GM18907 (cell line): ENCODE measurements around the gene LAMA5.

ENCODE experiments used
- ATAC-seq: cut with Tn5 transposase; IDR thresholded peaks from one replicate; pipeline ENCODE4 v1.9.1; 2021; ENCODE audit warnings: mild to moderate bottlenecking, moderate library complexity; ENCODE audit not compliant: unreplicated experiment

LAMA5 gene

DNA sequence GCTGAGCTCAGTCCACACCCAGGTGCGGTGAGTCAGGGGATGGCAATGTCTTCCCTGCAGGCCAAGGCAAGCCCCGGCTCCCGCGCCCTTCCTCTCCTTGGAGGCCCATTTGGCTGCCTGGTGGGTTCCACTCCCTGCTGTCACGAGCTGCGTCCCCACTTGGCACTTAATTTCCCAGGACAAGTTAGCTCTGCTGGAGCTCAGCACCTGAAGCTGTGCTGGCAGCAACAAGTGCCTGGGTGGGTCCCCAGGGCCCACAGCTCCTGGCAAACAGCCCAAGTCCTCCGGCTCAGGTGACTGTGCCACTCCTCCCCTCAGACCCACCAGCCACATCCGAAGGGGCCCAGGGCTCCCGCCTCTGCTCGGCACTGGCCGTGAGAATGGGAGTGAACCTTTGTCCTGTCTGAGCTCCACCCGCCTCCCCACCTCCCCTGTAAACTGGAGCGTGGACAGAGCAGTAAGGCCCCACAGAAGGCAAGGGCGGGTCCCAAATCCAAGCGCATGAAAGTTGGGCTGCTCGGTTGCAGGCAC is 16.9 kb downstream of the LAMA5 start:
- ATAC-seq = no peak

DNA sequence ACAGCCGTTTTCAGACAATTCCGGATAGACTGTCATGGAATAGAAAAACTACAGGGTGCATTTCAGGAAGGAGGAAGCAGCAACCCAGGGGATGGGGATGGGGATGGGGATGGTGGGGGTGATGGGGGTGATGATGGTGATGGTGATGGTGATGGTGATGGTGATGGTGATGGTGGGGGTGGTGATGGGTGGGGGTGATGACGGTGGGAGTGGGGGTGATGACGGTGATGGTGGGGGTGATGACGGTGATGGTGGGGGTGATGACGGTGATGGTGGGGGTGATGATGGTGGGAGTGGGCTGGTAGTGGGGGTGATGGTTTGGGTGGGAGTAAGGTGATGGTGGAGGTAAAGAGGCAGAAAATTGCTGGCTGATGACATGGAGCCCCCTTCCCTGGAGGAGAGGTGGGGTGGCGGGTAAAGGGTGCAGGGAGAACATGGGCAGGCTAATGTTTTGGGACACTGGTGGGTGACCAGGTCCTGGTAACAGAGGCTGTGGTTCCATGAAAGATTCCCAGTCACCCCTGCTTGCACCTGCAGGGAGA is 17.5 kb downstream of the LAMA5 start:
- ATAC-seq = no peak

DNA sequence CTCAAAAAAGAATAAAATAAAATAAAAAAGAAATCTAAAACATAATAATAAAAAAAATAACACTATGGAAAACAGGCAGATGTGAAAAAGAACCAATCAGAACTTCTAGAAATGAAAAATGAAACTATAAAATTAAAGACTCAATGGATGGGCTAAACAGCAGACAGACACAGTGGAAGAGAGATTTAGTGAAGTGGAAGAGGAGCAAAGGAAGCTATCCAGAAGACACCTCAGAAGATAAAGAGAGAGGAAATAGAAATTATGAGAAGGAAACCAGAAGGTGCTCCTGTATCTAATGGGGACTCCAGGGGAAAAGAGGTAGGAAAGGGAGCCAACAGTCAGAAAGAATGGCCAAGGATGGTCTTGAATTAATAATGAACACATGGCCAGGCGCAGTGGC is 18.5 kb downstream of the LAMA5 start:
- ATAC-seq = no peak

DNA sequence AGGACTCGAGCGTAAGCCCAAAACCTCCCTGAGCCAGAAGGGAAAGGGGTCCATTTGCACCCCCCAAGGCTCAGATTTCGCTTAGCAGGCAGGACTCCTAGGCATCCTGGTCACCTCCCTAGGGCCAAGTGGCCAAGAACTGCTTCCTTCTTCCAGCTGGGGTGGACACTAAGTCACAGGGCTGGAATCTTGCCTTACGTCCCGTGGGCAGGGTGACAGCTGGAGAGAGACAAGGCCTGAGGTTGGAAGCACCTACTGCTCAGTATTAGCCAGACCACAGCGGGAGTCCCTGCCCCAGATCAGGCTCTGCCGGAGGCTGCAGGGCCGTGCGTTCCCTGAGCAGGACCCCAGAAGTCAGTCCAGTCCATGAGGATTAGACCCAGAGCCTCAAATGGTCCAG is 19.7 kb downstream of the LAMA5 start:
- no peak for ATAC-seq

DNA sequence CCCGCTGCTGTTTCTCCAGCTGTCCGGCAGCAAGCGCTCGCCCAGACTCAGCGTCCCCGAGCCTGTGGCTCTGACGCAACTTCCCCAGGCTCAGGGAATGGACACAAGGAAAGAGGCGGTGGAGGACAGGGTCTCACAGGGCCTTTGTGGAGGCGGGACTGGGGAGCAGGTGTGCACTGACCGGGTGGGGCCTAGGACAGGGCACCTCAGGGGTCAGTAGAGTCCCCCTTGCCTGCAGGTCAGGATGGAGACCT is 20.0 kb downstream of the LAMA5 start:
- no peak for ATAC-seq

DNA sequence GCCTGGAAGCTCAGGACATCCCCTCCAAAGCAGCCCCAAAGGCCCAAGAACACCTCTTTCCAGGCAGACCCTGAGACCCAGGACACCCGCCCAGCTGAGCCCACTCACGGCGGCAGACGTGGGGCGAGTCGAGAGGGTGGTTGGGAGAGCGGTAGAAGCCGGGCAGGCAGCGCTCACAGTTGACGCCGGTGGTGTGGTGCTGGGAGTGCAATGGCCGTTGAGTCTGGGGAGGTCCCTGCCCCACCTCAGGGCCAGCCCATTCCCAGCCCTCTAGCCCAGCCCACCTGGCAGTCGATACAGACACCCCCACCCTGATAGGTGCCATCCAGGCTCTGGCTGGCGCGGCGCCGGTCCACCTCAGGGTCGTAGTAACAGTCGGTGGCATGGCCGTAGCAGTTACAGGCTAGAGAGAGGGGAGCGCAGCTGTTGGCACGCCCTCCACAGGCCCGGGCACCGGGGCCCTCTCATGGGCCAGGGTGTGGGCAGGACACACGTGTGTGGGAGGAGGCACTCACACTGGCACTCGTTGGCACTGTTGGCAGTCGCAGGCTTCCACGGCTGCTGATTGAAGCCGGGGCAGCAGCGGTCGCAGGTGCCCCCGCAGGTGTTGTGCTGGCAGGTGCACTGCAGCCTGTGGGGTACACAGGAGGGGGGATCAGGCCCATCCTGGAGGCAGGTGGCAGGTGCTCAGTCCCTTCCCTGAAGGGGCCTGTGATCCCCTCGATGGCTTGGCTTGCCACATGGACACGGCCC is 20.5 kb downstream of the LAMA5 start:
- no peak for ATAC-seq

DNA sequence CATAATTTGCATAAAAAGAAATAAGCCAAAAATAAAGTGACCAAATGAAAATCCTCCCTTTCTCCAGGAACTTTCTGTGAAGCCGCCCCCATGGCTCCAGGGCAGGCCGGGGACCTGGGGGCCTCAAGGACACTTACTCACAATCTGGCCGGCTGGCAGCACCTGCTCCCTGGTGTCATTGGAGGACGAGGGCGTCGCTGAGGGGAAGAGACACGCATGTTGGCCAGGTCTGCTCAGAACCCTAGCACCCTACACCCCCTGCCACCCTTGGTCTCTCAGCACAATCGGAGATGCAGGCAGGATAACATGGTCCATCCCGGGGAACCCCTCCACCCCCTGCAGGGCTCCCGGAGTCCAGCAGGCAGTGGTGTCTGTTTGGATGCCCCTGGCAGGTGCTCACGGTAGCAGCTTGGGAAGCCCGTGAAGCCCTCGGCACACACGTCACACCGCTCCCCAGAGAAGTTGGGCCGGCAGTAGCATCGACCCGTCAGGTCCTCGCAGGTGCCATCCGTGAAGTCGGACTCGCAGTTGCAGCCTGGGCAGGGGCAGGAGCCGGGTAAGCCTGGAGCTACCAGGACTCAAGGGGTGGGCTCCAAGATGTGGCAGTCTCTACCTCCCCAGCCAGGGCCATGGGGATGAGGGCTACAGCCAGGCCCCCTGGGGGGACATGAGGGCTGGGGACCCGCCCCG is 21.3 kb downstream of the LAMA5 start:
- no peak for ATAC-seq

DNA sequence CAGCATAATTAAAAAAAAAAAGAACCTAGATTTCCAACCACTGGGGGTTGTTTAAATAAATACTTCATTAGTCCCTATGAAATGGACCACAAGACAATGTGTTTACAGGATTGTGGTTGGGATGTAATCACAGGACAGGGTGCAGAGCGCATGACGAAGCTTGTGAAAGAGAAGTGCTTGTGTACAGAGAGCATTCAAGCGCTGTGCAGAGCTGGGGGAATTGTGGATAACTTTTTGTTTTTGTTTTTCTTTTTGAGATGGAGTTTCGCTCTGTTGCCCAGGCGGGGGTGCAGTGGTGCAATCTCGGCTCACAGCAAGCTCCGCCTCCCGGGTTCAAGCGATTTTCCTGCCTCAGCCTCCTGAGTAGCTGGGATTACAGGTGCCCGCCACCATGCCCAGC is 22.3 kb downstream of the LAMA5 start:
- ATAC-seq = no peak

DNA sequence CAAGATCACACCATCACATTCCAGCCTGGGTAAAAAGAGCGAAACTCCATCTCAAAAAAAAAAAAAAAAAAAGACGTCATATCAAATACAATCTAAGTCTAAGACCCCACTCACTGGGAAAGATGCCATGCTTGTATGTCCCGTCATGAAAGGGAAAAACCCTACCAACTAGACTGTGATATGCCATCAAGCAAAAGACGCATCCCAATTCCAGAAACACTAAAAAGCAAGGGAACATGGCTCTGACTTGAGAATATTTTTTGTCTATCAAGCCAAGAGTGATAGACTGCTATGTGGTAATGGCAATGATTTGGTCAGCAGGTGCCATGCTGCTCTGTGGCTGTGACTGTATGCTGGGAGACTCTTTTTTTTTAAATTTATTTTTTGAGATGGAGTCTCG is 23.0 kb downstream of the LAMA5 start:
- no peak for ATAC-seq

DNA sequence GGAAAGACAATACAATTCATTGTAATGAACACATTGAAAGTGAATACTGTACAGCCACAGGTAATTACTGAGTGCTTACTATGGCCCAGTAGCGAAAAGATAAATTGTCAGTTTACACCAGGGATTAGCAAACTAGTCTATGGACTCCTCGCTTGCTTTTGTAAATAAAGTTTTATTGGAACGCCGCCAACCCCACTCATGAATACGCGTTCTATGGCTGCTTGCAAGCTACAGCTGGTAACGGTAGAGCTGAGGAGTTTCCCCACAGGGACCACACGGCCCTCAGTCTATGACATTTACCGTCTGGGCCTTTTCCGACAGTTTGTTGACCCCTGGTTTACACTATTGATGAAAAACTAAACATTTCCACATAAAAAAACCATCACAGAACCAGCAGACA is 24.2 kb downstream of the LAMA5 start:
- ATAC-seq = no peak

DNA sequence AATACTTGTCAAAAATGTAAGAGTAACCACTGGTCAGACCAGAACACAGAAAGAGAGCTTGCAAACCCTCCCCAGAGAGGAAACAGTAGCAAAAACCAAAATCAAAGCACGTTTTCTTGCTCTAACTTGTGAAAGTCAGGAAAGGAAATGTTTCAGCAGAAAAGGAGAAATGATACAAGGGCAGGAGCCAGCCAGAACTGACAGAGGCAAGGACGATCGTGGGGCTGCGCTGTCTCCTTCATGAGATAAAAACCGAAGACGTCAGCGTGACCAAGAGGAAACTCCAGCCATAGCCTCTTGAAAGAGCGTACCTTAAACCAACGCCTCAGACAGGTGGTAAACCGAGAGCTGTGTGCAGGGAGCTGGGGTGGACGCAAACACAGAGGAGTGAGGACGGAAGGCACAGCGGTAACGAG is 27.5 kb downstream of the LAMA5 start:
- peak; percentile 61 for ATAC-seq

DNA sequence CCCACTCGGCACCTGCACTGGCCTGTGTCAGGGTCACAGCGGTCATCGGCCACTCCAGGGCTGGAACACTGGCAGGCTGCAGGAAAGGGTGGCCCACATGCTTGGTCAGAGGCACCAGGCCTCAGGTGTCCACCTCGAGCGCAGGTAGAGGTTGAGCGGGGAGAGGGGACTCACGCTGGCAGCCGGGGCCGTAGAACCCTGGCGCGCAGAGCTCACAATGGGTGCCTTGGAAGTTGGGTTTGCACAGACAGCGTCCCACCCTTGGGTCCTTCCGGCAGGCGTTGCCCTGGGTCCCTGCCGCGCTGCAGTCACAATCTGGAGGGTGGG is 28.9 kb downstream of the LAMA5 start:
- no peak for ATAC-seq

DNA sequence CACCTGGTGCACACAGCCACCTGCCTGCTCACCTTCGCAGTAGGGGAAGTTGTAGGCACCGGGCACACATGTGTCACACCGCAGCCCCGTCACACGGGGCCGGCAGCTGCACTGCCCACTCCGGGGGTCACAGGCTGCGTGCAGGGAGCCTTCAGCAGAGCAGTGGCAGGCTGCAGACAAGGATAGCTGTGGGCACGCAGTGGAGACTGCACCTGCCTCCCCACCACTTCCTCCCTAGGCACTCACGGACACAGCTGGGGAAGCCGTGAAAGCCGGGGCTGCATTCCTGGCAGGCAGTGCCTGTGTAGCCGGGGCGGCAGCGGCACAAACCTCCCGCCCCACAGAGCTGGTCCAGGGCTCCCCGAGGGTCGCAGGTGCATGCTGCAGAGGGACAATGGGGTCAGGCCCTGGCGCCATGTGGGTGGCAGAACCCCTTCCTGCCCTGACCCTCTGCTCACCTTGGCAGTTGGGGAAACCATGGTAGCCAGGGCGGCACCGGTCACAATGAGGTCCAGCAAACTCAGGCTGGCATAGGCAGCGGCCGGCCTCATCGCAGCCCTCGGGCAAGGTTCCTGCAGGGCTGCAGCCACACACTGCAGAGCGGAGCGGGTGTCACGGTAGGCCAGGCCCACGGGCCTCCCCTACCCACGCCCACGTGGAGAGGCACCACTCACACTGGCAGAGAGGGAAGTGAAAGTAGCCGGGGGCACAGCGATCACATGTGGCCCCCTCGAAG is 29.4 kb downstream of the LAMA5 start:
- ATAC-seq = peak; percentile 52

DNA sequence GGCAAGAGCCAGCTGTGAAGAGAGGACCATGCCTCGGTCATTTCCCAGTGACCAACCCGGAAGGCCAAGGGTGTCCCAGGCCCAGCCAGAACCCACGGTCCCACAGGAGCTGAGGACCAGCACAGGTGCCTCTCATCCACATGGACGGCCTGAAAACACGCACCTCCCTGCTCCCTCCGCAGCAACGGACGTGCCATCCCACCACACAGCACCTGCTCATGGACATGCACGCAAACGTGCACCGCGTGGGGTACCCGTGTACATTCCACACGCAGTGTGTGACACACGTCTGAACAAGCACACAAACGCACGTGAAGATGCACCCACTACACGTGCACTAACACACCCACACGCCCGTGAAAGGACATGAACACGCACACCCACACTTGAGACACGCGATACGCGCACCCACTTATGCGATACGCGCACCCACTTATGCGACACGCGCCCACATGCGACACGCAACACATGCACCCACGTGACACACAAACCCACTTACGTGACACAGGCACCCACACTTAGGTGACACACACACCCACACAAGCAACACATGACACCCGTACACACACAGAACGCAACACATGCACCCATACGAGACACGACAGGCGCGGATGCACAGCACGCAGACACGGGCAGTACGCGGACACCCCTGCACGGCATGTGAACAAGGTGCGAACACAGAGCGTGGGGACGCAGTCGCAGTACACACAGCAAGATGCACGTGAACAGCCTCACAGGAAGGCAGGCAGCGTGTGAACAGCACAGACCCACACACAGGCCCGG is 30.1 kb downstream of the LAMA5 start:
- no peak for ATAC-seq

DNA sequence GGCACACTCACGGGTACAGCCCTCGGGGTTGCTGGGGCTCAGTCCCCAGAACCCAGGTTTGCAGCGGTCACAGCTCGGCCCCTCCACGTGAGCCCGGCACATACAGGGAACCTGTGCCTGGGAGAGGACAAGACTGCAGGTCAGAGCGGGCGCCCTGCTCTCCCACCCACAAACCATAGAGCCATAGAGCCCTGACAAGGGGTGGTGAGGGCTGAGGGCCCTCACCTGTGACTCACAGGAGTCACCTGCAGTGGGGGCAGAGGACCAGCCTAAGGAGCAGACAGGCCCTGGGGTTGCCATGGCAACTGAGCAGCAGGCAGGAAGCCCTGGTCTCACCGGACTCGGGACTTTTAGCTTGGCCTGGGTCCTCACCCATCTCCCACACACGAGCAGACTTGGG is 30.8 kb downstream of the LAMA5 start:
- ATAC-seq = no peak

DNA sequence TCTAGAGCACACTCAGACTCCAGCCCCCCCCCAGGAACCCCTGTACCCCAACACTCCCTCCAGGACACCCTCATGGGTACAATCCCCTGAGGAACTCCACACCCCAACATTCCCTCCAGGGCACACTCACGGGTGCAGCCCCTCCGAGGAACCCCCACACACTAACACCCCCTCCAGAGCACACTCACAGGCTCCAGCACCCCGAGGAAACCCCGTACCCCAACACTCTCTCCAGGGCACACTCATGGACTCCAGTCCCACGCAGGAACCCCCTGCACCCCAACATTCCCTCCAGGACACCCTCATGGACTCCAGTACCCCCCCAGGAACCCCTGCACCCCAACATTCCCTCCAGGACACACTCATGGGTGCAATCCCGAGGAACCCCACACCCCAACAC is 31.6 kb downstream of the LAMA5 start:
- no peak for ATAC-seq

DNA sequence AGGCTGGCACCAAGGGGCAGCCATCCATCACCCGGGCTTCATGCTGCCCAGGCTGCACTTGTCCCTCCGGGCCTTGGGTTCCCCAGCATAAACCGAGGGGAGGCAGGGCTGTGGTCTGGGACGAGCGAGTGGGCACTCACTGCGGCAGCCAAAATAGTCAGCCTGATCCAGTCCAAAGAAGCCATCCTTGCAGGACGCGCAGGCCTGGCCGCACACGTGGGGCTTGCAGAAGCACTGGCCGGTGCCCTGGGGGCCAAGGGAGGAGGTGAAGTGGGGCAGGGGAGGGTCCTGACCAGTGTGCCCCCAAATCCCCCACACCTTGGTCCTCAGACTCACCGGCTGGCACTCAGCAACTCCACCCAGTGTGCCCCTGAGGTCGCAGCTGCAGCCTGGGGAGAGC is 32.2 kb downstream of the LAMA5 start:
- ATAC-seq = no peak

DNA sequence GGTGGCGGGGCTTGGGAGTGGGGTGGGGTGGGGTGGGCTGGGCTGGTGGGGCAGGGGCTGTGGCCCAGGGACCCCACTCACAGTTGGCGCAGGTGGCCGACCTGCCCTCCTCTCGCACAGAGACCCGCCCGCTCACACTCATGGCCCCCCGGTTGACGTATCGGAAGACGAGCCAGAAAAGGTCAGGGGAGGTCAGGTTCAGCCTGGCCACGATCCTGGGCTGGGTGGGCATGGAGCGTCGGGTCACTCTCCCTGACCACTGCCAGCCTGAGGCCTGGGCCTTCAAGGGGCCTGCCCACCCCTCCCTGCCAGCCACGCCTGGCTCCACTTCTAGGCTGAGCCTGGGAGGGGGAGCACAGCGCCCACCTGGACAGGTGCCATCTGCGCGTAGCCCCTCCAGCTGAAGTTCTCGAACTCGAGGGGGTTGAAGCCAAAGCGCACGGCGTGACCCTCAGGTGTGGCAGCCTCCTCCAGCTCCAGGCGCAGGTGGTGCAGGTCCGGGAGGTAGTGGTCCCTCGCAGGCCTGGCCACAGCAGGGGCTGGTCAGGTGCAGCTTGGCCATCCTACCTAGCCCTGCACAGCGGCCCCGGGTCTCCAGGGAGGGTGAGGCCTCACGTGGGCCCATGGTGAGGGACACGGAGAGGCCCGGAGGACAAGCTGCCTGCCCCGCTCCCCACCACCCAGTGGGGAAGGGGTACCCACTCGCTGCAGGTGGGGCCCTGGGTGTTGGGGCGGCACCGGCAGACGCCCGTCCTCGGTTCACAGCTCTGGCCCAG is 33.1 kb downstream of the LAMA5 start:
- no peak for ATAC-seq

DNA sequence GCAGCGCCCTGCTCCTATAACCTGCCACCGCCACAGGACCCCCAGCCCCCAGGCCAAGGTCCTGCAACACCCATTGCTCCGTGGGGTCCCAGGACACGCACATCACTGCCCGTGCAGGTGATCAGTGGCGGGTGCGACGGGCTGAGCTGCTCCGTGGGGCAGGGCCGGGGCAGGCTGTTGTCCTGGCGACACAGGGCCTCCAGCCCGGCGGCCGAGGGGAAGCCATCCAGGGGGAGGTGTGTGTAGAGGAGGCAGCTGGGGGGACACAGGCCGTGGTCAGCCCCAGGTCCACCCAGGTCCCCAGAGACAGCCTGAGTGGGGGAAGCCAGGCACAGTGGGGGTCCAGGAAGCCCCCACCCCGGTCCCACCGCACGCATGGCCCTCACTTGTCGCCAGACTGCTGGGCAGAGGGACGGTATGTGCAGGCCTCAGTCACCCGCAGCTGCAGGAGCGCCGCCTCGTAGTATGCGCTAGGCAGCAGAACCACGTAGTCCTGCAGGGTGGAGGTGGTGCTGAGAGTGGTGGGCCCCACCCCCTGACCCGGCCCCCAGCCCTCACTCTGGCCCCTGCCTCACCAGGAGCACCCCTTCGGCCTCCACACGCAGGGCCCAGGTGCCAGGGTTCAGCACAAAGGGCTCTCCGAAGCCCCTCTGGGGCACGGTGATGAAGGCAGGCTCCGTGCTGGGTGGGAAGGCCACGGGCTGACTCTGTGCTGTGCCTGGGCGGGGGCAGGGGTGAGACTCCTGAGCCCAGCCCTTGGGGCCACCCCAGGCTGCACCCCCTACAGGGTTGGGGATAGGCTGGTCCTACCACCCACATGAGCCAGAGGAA is 33.9 kb downstream of the LAMA5 start:
- ATAC-seq = no peak

DNA sequence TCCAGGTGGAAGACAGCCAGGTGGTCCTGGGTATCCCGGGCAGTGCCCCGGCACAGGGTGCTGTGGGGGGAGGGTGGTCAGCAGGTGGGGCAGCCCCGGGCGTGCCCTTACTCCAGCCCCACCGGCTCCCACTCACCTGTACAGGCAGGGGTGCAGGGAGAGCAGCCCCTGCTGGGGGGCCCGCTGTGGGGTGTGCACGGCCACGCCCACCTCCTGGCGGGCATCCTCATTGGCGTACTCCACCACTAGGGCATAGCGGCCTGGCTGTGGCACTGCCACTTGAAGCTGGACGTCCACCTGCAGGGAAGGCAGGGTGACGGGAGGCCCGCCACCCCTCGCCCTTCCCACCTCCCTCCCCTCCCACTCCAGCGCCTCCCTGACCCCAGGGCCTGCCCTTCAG is 34.7 kb downstream of the LAMA5 start:
- ATAC-seq = no peak
